ENCODE data around the gene MED25. TPM values are rescaled to one million over a fixed set of nuclear protein-coding genes. Genes with fewer than 3 reads are reported as not detected.

MED25 gene
- total RNA-seq, 1 experiment from 2014 or later = 99.6 TPM

DNA sequence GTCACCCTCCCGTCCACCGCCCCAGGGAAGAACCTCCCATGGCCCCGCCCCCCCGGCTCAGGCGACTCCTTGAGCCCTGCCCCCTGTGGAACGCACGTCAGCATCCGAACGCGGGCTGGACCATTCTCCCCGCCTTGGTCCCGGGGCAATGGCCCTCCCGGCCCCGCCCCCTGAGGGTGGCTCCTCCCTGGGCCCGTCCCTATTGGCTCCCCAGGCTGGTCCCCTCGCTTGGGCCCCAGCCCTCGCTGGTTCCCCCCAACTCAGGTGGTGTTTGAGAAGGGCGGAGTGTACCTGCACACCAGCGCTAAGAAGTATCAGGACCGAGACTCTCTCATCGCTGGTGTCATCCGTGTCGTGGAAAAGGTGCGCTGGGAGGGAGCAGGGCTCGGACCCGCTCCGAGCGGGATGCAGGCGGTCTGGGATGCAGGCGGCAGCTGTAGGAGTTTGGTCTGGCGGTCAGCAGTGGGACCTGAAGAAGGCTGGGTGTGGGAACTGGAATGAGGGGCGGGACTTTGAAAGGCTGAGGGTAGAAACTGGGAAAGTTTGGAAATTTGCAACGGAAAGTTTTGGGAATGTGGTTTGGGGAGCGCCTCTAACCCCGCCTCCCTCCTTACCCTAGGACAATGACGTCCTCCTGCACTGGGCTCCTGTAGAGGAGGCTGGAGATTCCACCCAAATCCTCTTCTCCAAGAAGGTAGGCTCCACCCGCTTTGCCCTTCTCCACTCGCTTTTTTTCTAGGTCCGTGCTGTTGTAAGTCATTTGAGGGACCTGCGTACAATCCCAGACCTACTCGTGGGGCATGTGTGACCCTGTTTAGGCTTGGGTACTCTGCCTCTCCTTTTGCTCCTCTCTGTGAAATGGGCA, 60.0 kb downstream of the MED25 start:
- ChIA-PET POLR2A (ENCODE audit: unreplicated experiment) (interaction anchor here (0.7 kb wide), 1 partner anchor 238 kb away, joined by 7 read pairs; the partner anchor contains the start of gene RRAS), CTCF (no interaction called here)
- BruUV-seq (replicated peaks) = no TSS peak
- Histone ChIP-seq H3K4me2 (peak overlapping the region; percentile 87), H3K36me3 (ENCODE audit: low read depth) (peaks cover 25% of the 10 kb centered on the region; the same call in 1 of the 2 replicates), H4K20me1 (ENCODE audit: insufficient read depth) (peaks cover 31% of the 10 kb centered on the region), H3K79me2 (ENCODE audit: low read depth) (peaks cover 45% of the 10 kb centered on the region), H3F3A (ENCODE audit: insufficient read depth, low read depth) (0 out of 2 replicates have a peak, but pooled peaks cover 17% of the 10 kb centered on the region), H3K9me2 (ENCODE audit: insufficient read depth) (no peaks in the 10 kb centered on the region), H3K27ac (peak overlapping the region; percentile 92), H3K4me3 (peak overlapping the region; percentile 79), H3K27me3 (ENCODE audit: insufficient read depth, low read depth) (no peaks in the 10 kb centered on the region), H3K9me3 (ENCODE audit: insufficient read depth, low read depth) (no peaks in the 10 kb centered on the region), H3K4me1 (replicated peaks; ENCODE audit: insufficient read depth) (peaks cover 21% of the 10 kb centered on the region), H2AFZ (peak overlapping the region; percentile 75)
- TF ChIP-seq, protein P1, sequence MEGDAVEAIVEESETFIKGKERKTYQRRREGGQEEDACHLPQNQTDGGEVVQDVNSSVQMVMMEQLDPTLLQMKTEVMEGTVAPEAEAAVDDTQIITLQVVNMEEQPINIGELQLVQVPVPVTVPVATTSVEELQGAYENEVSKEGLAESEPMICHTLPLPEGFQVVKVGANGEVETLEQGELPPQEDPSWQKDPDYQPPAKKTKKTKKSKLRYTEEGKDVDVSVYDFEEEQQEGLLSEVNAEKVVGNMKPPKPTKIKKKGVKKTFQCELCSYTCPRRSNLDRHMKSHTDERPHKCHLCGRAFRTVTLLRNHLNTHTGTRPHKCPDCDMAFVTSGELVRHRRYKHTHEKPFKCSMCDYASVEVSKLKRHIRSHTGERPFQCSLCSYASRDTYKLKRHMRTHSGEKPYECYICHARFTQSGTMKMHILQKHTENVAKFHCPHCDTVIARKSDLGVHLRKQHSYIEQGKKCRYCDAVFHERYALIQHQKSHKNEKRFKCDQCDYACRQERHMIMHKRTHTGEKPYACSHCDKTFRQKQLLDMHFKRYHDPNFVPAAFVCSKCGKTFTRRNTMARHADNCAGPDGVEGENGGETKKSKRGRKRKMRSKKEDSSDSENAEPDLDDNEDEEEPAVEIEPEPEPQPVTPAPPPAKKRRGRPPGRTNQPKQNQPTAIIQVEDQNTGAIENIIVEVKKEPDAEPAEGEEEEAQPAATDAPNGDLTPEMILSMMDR (conservative IDR thresholded peaks at IDR 0.05) = no peak
- no peak for TF ChIP-seq EZH2 (IDR thresholded peaks at IDR 0.05; ENCODE audit: low read depth)
- DNase-seq = peak; percentile 92 to 98
- intact Hi-C loops (cut with micrococcal nuclease; ENCODE audit: unreplicated experiment) = loop anchor here (1.0 to 5.0 kb wide), 12 partner anchors 9 to 515 kb away; partner anchors contain the start of genes AP2A1, ATF5, DKKL1 and FUZ

GRCh38 chr19:49878744-49879070, 60.6 kb downstream of the MED25 start:
- H3K36me3 ChIP-seq (ENCODE audit: low read depth) = peaks cover 31% of the 10 kb centered on the region; the same call in 1 of the 2 replicates
- POLR2A ChIA-PET (ENCODE audit: unreplicated experiment) = no interaction called here
- BruUV-seq (replicated peaks) = TSS peak; percentile 54
- peak overlapping the region; percentile 87 for H3K4me2 ChIP-seq
- H3K4me1 ChIP-seq (replicated peaks; ENCODE audit: insufficient read depth) = peaks cover 21% of the 10 kb centered on the region
- H3K9me2 ChIP-seq (ENCODE audit: insufficient read depth) = no peaks in the 10 kb centered on the region
- no peaks in the 10 kb centered on the region for H3K27me3 ChIP-seq (ENCODE audit: insufficient read depth, low read depth)
- H3F3A ChIP-seq (ENCODE audit: insufficient read depth, low read depth) = 0 out of 2 replicates have a peak, but pooled peaks cover 17% of the 10 kb centered on the region
- H3K79me2 ChIP-seq (ENCODE audit: low read depth) = peaks cover 42% of the 10 kb centered on the region
- intact Hi-C loops (cut with micrococcal nuclease; ENCODE audit: unreplicated experiment) = loop anchor here (5.0 kb wide), 2 partner anchors 49 to 149 kb away; partner anchors contain the start of genes ATF5, NUP62, VRK3 and ZNF473
- no peak for DNase-seq
- H2AFZ ChIP-seq = no peak overlapping the region
- CTCF ChIA-PET = no interaction called here
- peaks cover 31% of the 10 kb centered on the region for H4K20me1 ChIP-seq (ENCODE audit: insufficient read depth)
- peak overlapping the region; percentile 79 for H3K4me3 ChIP-seq
- H3K9me3 ChIP-seq (ENCODE audit: insufficient read depth, low read depth) = no peaks in the 10 kb centered on the region
- TF ChIP-seq, protein P1 (conservative IDR thresholded peaks at IDR 0.05) = no peak
- TF ChIP-seq EZH2 (IDR thresholded peaks at IDR 0.05; ENCODE audit: low read depth) = no peak
- peak overlapping the region; percentile 92; the same call in 1 of the 2 replicates for H3K27ac ChIP-seq

DNA sequence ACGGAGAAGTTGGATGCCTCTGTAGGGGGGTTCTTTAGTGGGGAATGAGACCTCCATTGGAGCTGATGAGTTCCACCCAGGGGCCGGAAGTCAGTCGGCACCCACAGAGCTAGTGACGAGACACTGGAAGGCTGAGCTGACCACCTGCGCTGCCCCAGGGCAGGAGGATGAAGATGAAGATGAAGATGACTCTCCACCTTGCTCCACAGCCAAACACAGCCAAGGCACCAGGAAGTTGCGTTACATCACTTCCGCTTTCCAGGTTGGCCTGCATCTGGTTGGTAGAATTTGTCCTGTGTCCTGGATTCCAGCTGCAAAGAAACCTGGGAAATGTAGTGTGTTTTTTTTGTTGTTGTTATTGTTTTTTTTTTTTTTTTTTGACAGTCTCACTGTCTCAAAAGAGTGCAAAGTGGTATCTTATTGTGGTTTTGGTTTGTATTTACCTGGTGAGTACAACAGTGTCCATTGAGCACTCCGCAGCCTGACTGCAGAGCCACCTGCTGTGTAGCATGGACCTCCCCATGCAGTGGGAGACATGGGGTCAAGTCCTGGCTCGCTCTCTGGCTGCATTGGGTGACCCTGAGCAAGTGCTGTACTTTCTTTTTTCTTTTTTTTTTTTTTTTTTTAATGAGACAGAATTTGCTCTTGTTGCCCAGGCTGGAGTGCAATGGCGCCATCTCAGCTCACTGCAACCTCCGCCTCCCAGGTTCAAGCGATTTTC, 61.3 kb downstream of the MED25 start:
- Histone ChIP-seq H3K9me3 (ENCODE audit: insufficient read depth, low read depth) (no peaks in the 10 kb centered on the region), H3K36me3 (ENCODE audit: low read depth) (peaks cover 29% of the 10 kb centered on the region; the same call in 1 of the 2 replicates), H4K20me1 (ENCODE audit: insufficient read depth) (peaks cover 26% of the 10 kb centered on the region), H3K27ac (no peak overlapping the region), H3F3A (ENCODE audit: insufficient read depth, low read depth) (0 out of 2 replicates have a peak, but pooled peaks cover 17% of the 10 kb centered on the region), H3K79me2 (ENCODE audit: low read depth) (peaks cover 35% of the 10 kb centered on the region), H3K4me2 (peak overlapping the region; percentile 87; the same call in 1 of the 2 replicates), H2AFZ (no peak overlapping the region), H3K4me1 (replicated peaks; ENCODE audit: insufficient read depth) (peaks cover 21% of the 10 kb centered on the region), H3K27me3 (ENCODE audit: insufficient read depth, low read depth) (no peaks in the 10 kb centered on the region), H3K9me2 (ENCODE audit: insufficient read depth) (no peaks in the 10 kb centered on the region), H3K4me3 (no peak overlapping the region)
- CTCF ChIA-PET = no interaction called here
- POLR2A ChIA-PET (ENCODE audit: unreplicated experiment) = interaction anchor here (0.7 kb wide), 1 partner anchor 51 kb away, joined by 6 read pairs; no protein-coding TSS in a partner anchor
- DNase-seq = no peak
- TF ChIP-seq EZH2 (IDR thresholded peaks at IDR 0.05; ENCODE audit: low read depth) = no peak
- TF ChIP-seq, protein P1 (conservative IDR thresholded peaks at IDR 0.05) = no peak
- intact Hi-C loops (cut with micrococcal nuclease; ENCODE audit: unreplicated experiment) = loop anchor here (5.0 kb wide), 2 partner anchors 48 to 148 kb away; partner anchors contain the start of genes ATF5, NUP62, VRK3 and ZNF473
- BruUV-seq (replicated peaks) = no TSS peak
